Upper lobe of right lung (tissue), 1 donor: Measurements from ENCODE around the gene COX6B2. TPM values are rescaled to one million over a fixed set of nuclear protein-coding genes. Genes with fewer than 3 reads are reported as not detected.

Experiments used
- ATAC-seq: fragments of 200-7000 bp; cut with Tn5 transposase; one replicate; pipeline ENCODE4 v1.9.1; 2020; ENCODE audit warnings: mild to moderate bottlenecking, moderate library complexity
- DNase-seq: peaks from one replicate; pipeline ENCODE4 v3.0.0-alpha.2; 2020
- H3K27ac ChIP-seq: fragments of 200-600 bp; one replicate; pipeline ENCODE4 v1.8.0; 2022
- H3K27me3 ChIP-seq: fragments of 200-600 bp; one replicate; pipeline ENCODE4 v1.8.0; 2022; ENCODE audit warnings: mild to moderate bottlenecking
- H3K36me3 ChIP-seq: fragments of 200-600 bp; one replicate; pipeline ENCODE4 v1.8.0; 2022
- H3K4me1 ChIP-seq: fragments of 200-600 bp; one replicate; pipeline ENCODE4 v1.8.0; 2022
- H3K4me3 ChIP-seq: fragments of 200-600 bp; one replicate; pipeline ENCODE4 v1.8.0; 2022; ENCODE audit warnings: mild to moderate bottlenecking
- H3K9me3 ChIP-seq: fragments of 200-600 bp; one replicate; pipeline ENCODE4 v1.8.0; 2022
- intact Hi-C: fragments of 100-400 bp; cut with DNase I; formaldehyde crosslinking; loops from one replicate; pipeline ENCODE4 v1.11.0; 2022
- total RNA-seq: library from RNA; stranded (reverse); fragmentation: NEBNext Ultra II Directional; extraction: Animal tissue kit (Norgen Biotek cat#: 25700); gene quantifications from one replicate; pipeline ENCODE4 v1.2.1, GENCODE V29; 2021
- TF ChIP-seq, protein P1 (sequence below): fragments of 200-600 bp; IDR thresholded peaks from one replicate; pipeline ENCODE4 v1.8.0; 2022; ENCODE audit warnings: antibody characterized with exemption
- donor health status: DM: no; HTN: yes; CAD: no; lungs with severe emphysema.

The COX6B2 gene
- total RNA-seq, 1 donor from 2014 or later, result not detected

DNA sequence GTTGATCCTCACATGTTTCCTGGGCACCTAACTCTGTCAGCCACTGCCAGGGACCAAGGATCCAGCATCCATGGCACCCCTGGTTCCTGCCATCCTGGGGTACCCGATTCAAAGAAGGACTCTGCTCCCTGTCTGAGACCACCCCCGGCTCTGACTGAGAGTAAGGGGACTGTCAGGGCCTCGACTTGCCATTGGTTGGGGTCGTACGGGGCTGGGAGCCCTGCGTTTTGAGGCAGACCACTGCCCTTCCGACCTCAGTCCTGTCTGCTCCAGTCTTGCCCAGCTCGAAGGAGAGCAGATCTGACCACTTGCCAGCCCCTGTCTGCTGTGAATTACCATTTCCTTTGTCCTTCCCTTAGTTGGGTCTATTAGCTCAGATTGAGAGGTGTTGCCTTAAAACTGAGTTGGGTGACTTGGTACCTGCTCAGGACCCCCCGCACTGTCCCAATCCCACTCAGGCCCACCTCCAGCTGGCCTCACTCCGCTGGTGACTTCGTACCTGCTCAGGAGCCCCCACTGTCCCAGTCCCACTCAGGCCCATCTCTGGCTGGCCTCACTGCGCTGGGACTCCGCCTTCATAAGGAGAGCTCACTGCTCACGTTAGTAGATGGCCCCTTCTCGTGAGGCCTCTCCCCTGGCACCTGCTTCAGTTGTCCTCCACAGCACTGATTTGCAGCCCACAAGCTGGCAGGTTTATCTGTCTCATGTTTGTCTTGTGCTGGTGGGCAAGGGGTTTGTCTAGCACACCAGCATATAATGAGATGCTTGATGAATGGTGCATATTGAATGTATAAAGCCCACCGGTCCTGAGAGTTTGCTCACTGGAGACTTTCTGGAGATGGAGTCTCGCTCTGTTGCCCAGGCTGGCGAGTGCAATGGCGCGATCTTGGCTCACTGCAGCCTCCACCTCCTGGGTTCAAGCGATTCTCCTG is 35.1 kb upstream of the COX6B2 start:
- no peaks in the 10 kb centered on the region for H3K27me3 ChIP-seq
- intact Hi-C loops, result no loop called here
- ATAC-seq (no peak), DNase-seq (no peak)
- no peak overlapping the region for H3K4me3 ChIP-seq
- peaks cover 43% of the 10 kb centered on the region for H3K36me3 ChIP-seq
- TF ChIP-seq, protein P1, sequence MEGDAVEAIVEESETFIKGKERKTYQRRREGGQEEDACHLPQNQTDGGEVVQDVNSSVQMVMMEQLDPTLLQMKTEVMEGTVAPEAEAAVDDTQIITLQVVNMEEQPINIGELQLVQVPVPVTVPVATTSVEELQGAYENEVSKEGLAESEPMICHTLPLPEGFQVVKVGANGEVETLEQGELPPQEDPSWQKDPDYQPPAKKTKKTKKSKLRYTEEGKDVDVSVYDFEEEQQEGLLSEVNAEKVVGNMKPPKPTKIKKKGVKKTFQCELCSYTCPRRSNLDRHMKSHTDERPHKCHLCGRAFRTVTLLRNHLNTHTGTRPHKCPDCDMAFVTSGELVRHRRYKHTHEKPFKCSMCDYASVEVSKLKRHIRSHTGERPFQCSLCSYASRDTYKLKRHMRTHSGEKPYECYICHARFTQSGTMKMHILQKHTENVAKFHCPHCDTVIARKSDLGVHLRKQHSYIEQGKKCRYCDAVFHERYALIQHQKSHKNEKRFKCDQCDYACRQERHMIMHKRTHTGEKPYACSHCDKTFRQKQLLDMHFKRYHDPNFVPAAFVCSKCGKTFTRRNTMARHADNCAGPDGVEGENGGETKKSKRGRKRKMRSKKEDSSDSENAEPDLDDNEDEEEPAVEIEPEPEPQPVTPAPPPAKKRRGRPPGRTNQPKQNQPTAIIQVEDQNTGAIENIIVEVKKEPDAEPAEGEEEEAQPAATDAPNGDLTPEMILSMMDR, result no peak
- H3K9me3 ChIP-seq, result no peaks in the 10 kb centered on the region
- H3K27ac ChIP-seq, result no peak overlapping the region
- peaks cover 29% of the 10 kb centered on the region for H3K4me1 ChIP-seq

GRCh38 chr19:55387736-55388497 is 33.4 kb upstream of the COX6B2 start:
- Histone ChIP-seq H3K27ac (no peak overlapping the region), H3K4me3 (peak overlapping the region; percentile 96), H3K36me3 (peaks cover 43% of the 10 kb centered on the region), H3K9me3 (no peaks in the 10 kb centered on the region), H3K4me1 (peaks cover 36% of the 10 kb centered on the region), H3K27me3 (no peaks in the 10 kb centered on the region)
- intact Hi-C loops, result no loop called here
- TF ChIP-seq, protein P1, result no peak
- ATAC-seq, result no peak
- DNase-seq, result no peak

GRCh38 chr19:55386493-55386971 is 32.0 kb upstream of the COX6B2 start:
- Histone ChIP-seq H3K27me3 (no peaks in the 10 kb centered on the region), H3K4me3 (peak overlapping the region; percentile 96), H3K36me3 (peaks cover 37% of the 10 kb centered on the region), H3K27ac (peak overlapping the region; percentile 93), H3K9me3 (no peaks in the 10 kb centered on the region), H3K4me1 (peaks cover 38% of the 10 kb centered on the region)
- TF ChIP-seq, protein P1, result no peak
- ATAC-seq, result no peak
- intact Hi-C loops, result no loop called here
- no peak for DNase-seq

DNA sequence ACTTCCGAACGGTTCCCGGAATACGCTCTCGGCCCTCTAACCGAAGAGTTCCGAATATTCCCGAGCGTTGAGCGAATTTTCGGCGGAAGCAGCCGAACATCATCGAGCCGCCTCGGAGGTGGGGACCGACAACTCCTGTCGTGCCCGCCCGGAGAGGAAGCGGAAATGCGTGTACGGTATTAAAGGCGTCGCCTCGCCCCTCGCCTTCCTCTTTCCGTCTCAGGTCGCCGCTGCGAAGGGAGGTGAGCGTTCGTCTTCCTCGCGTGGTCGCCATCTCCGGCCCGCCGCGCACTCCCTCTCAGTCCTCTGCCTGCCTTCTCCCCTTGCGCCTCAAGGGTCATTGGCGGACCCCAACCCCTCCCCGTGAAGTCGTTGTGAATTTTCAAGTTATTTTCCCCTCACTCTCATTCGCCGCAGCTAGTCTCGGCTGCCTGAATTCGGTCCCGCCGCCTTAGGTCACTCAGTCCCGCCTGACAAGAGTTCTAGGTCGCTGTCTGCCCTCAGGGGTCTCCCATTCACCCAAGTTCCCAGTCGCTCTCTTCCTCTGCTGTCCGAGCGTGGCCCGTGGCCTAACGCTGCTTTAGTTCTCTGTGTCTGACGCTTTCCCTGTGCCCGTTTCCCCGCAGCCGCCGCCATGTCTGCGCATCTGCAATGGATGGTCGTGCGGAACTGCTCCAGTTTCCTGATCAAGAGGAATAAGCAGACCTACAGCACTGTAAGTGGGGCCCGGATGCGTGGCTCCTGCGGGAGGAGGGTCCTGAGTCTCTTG is 31.4 kb upstream of the COX6B2 start, which contains the start of gene RPL28:
RPL28 (plus strand) TSS at position 209 of the 769 bp plus-strand sequence; CDS start at position 635, 426 bp downstream.
- no peaks in the 10 kb centered on the region for H3K27me3 ChIP-seq
- intact Hi-C loops, result no loop called here
- peak within 1 kb of the TSS; percentile 93 for H3K27ac ChIP-seq
- TF ChIP-seq, protein P1, result no peak
- peaks cover 34% of the 10 kb centered on the region for H3K36me3 ChIP-seq
- H3K4me1 ChIP-seq, result peaks cover 38% of the 10 kb centered on the region
- peak within 1 kb of the TSS; percentile 96 for H3K4me3 ChIP-seq
- ATAC-seq (peak; percentile 89), DNase-seq (peak; percentile 98)
- H3K9me3 ChIP-seq, result no peaks in the 10 kb centered on the region
